ENCODE measurements around the gene CX3CL1.

Gene CX3CL1

DNA sequence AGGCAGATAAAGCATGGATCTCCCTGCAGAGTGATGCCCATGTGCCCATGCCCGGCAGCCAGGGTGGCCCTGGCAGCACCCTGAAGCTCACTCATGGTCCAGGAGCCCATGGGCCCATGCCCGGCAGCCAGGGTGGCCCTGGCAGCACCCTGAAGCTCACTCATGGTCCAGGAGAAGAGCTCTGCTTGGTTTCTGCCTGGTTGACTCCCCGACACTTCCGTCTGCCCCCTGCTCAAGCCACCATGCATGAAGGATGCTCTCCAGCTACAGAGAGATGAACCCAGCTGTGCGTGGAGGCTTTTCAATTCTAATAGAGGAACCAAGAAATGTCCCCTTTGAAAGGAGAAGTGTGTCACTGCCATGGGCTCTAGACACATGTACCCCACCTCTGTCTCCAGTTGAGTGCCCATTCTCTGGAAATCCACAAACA, 41.0 kb downstream of the CX3CL1 start:
- no peak overlapping the region for H3K4me3 ChIP-seq (ENCODE audit: low read depth, low read length)
- DNase-seq (ENCODE audit: low read depth), result peak; percentile 88
- TF ChIP-seq, protein P1, sequence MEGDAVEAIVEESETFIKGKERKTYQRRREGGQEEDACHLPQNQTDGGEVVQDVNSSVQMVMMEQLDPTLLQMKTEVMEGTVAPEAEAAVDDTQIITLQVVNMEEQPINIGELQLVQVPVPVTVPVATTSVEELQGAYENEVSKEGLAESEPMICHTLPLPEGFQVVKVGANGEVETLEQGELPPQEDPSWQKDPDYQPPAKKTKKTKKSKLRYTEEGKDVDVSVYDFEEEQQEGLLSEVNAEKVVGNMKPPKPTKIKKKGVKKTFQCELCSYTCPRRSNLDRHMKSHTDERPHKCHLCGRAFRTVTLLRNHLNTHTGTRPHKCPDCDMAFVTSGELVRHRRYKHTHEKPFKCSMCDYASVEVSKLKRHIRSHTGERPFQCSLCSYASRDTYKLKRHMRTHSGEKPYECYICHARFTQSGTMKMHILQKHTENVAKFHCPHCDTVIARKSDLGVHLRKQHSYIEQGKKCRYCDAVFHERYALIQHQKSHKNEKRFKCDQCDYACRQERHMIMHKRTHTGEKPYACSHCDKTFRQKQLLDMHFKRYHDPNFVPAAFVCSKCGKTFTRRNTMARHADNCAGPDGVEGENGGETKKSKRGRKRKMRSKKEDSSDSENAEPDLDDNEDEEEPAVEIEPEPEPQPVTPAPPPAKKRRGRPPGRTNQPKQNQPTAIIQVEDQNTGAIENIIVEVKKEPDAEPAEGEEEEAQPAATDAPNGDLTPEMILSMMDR (IDR thresholded peaks at IDR 0.05; ENCODE audit: insufficient read depth, low read depth, low read length, missing control alignments), result no peak

- no peak overlapping the region for H3K4me3 ChIP-seq (ENCODE audit: low read depth, low read length)
- TF ChIP-seq, protein P1 (IDR thresholded peaks at IDR 0.05; ENCODE audit: insufficient read depth, low read depth, low read length, missing control alignments), result no peak
- no peak for DNase-seq (ENCODE audit: low read depth)
Observed at GRCh38 chr16:57413733-57414132, 41.4 kb downstream of the CX3CL1 start.

DNA sequence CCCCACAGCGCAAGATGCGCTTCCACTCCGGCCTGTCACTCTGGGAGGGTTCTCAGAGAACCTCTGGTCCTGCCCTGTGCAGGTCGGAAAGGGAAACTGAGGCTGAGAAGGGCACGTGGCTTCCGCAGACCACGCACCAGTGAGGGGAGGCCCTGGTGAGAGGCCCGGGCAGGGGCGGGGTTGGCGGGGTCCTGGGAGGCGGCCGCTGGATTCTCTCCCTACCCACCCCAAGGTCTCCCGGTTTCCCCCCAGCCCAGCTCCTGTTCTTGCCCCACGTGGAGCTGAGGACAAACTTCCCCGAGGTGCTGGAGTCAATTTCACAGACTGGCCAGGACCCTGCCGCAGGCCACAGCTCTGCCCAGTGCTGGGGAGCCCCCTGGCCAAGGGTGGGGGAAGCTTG, 43.8 kb downstream of the CX3CL1 start:
- H3K4me3 ChIP-seq (ENCODE audit: low read depth, low read length), result no peak overlapping the region; the same call in 1 of the 2 replicates
- TF ChIP-seq, protein P1 (IDR thresholded peaks at IDR 0.05; ENCODE audit: insufficient read depth, low read depth, low read length, missing control alignments), result no peak
- no peak for DNase-seq (ENCODE audit: low read depth)

- no peak for DNase-seq (ENCODE audit: low read depth)
- no peak overlapping the region for H3K4me3 ChIP-seq (ENCODE audit: low read depth, low read length)
- TF ChIP-seq, protein P1 (IDR thresholded peaks at IDR 0.05; ENCODE audit: insufficient read depth, low read depth, low read length, missing control alignments), result no peak
Observed at GRCh38 chr16:57419506-57419905, 47.2 kb downstream of the CX3CL1 start.

- peak; percentile 58 for DNase-seq (ENCODE audit: low read depth)
- no peak overlapping the region for H3K4me3 ChIP-seq (ENCODE audit: low read depth, low read length)
- TF ChIP-seq, protein P1 (IDR thresholded peaks at IDR 0.05; ENCODE audit: insufficient read depth, low read depth, low read length, missing control alignments), result peak; percentile 64
Observed at GRCh38 chr16:57422026-57422944, 50.0 kb downstream of the CX3CL1 start.

- no peak for DNase-seq (ENCODE audit: low read depth)
- TF ChIP-seq, protein P1 (IDR thresholded peaks at IDR 0.05; ENCODE audit: insufficient read depth, low read depth, low read length, missing control alignments), result no peak
Observed at GRCh38 chr16:57423152-57423551, 50.9 kb downstream of the CX3CL1 start.

More at GRCh38 chr16:57423152-57423551, 50.9 kb downstream of the CX3CL1 start:
- H3K4me3 ChIP-seq (ENCODE audit: low read depth, low read length), result no peak overlapping the region
